HG02840 (cell line): ENCODE data around the gene SLC25A27.

ENCODE experiments used
- ATAC-seq: cut with Tn5 transposase; IDR thresholded peaks from one replicate; pipeline ENCODE4 v1.9.1; 2021; ENCODE audit warnings: mild to moderate bottlenecking, moderate library complexity, moderate number of reproducible peaks; ENCODE audit not compliant: unreplicated experiment, low FRiP score

The SLC25A27 gene

DNA sequence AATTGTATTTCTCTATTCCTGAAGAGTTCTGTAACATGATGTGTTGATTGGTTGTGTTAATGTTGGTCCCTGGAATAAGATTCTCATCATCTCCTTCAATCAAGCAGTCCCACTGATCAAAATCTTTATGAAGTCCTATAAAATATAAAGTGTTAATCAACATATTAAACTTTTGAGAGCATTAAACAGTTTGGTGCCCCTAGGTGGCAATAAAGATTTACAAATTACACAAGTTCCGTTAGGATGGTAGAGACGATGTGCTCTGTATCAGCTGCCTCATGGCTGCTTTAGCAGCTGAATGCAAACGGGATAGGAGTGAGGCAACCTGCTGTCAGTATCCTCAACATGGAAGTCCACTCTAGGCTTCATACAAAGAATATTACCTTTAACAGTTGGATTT, 51.8 kb downstream of the SLC25A27 start:
- ATAC-seq = no peak

DNA sequence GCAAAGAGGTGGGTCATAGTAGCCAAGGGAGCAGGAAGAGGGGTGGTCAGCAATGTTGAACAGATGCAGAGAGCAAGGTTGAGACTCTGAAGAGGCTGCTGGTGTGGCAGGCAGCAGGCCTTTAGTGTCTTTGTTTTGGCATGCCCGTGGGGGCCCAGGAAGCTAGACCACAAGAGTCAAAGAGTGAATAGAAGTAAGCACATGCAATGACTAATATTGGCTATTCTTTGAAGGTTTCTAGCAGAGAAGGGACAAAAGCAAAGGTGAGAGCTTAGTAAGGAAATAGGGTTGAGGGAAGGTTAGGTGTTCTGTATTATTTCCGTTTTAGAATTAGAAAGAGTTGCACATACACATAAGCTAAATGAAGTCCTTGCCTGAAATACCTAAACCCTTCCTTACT, 53.7 kb downstream of the SLC25A27 start:
- ATAC-seq = no peak

DNA sequence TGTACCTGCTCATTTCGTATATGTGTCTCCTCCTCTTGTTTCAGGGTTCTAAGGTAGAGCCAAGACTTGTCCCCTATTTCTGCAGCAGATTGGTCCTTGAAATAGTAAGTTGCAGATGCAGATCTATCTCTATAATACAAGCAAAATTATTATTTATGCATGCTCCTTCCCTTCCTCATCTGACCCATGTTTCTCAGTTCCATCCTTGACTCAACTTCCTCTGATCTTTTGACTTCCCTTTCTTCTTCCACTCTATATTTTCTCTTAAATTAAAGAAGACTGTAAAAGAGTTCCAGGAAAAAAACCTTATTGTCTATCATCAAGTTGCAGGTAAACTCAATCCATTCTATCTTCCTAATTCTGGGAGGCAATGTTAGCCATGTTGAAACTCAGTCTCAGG, 58.7 kb downstream of the SLC25A27 start:
- ATAC-seq = no peak

DNA sequence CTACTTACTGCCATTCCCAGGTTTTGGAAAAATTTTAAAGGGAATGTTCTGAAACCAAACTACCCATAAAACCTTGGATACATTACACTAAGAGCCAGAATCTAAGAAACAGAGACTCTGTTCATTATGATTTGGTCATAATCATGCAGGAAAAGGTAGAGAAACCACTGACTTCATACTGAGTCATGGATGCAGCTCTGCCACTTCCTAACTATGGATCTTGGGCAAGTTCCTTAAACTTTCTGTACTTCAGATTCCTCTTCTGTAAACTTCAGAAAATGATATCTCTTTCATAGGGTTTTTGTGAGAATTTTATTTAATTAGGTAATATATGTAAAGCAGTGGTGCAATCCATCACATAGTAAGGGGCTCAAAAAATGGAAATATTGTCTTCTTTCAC, 62.4 kb downstream of the SLC25A27 start:
- no peak for ATAC-seq

DNA sequence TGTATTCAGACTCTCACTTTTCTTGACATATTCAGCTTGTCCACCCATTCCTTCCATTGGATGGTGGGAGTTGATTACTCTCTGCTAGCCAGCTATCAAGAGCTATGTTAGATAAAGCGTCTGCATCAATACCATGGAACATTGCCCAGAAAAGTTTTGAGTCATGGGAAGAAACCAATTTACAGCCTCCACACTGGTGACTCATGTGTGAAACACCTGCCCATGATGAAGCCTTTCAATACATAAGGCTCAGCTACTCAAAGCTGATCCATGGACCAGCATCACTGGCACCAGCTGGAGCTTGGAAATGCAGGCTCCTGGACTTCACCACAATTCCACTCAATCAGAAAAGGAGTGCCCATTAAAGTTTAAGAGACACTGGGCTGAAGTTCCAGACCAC, 66.3 kb downstream of the SLC25A27 start:
- ATAC-seq = no peak

DNA sequence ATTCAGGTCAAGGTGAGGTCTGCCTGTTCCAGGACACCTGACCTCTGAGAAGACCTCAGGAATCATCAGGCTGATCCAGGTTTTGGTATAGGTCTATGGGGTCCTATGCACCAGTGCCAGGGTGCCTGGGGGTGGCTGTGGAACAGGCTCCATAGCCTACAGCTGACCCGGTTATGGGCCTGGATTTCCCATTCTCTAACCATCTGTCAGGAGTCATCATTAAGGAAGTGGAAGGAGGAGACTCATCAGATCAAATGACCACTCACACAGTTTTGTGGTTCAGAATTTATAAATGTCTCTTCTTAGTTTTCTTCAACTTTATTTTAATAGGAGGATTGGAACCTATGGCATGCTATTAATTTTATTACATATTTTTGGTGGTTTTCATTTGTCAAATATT, 67.6 kb downstream of the SLC25A27 start:
- ATAC-seq = no peak
